Measurements from ENCODE around the gene BCAS3. TPM values are rescaled to one million over a fixed set of nuclear protein-coding genes. Genes with fewer than 3 reads are reported as not detected.
"Not testable (repeated sequence)": the region's sequence is repeated elsewhere in the genome, so short reads cannot be mapped to it uniquely, and the experiment has no call there.

BCAS3 gene
- total and polyA plus RNA-seq, 9 donors: 9.4 to 37.0 (median 21.6) TPM

DNA sequence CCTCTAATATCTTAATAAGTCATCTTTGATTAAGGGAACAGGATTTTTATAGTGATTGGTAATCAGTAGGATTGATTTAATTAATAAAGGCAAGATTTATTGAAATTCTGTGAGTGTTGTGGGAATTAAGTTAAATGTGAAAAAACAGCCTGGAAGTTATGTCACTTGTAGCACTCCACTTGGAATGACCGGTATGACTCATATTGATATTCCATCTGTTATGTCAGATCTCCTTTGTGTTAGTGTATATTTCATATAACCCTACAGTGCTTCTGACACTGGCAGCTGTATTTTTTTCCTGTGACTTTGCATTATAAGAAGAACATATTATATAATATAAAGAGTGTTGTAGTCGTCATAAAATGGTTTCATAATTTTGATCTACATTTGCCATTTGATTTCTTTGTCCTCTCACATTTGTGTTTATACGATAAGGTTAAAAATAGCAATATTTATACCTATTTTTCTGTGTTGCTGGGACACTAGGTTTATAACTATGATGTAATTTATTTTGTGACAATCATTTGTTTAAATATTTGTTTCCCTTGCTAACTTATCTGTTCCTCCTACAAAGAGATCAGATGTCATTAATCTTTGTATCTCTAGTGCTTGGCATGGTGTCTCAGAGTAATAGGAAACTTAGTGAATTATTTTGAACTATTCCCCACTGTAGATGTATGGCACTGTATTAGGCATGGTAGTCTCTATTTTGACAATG is 249.0 kb downstream of the BCAS3 start:
- H3K27ac ChIP-seq: no peak overlapping the region
- WGBS, 3 donors: 88 to 94% (median 93%) methylated on average over 3 of the region's 3 CpGs

DNA sequence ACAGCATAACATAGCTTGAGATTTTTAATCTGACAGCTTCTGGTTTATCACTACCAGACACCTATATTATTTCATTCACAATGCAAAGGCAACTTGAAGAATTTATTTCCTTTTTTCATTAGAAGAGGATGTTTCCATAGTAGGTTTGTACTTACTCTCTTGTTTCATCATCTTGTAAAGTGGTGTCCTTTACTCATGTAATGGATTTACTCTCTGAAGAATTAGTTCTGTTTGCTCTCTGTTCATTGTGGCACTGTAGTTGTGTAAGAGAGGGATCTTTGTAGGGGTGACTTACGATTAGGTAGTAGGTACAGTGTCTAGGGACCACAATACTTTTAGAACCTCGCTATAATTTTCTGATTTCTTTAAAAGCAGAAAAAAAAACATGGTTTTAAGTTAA is 256.1 kb downstream of the BCAS3 start:
- Histone ChIP-seq H3K4me1 (ENCODE audit: insufficient read depth) (no peaks in the 10 kb centered on the region), H3K4me3 (no peak overlapping the region), H3K27ac (no peak overlapping the region), H3K9me3 (no peaks in the 10 kb centered on the region), H3K36me3 (no peaks in the 10 kb centered on the region), H3K27me3 (no peaks in the 10 kb centered on the region)
- intact Hi-C loops (cut with DNase I): no loop called here
- TF ChIP-seq, protein P1, sequence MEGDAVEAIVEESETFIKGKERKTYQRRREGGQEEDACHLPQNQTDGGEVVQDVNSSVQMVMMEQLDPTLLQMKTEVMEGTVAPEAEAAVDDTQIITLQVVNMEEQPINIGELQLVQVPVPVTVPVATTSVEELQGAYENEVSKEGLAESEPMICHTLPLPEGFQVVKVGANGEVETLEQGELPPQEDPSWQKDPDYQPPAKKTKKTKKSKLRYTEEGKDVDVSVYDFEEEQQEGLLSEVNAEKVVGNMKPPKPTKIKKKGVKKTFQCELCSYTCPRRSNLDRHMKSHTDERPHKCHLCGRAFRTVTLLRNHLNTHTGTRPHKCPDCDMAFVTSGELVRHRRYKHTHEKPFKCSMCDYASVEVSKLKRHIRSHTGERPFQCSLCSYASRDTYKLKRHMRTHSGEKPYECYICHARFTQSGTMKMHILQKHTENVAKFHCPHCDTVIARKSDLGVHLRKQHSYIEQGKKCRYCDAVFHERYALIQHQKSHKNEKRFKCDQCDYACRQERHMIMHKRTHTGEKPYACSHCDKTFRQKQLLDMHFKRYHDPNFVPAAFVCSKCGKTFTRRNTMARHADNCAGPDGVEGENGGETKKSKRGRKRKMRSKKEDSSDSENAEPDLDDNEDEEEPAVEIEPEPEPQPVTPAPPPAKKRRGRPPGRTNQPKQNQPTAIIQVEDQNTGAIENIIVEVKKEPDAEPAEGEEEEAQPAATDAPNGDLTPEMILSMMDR (IDR thresholded peaks at IDR 0.05): no peak
- TF ChIP-seq POLR2A (IDR thresholded peaks at IDR 0.05) (no peak), EP300 (IDR thresholded peaks at IDR 0.05) (no peak)
- 96 to 97% (median 96%) methylated on average over 2 of the region's 2 CpGs for WGBS, 3 donors
- DNase-seq: no peak

More for the DNA sequence above, 249.0 kb downstream of the BCAS3 start:
- no peaks in the 10 kb centered on the region for H3K9me3 ChIP-seq
- intact Hi-C loops (cut with DNase I): no loop called here
- DNase-seq: no peak
- no peaks in the 10 kb centered on the region for H3K27me3 ChIP-seq
- TF ChIP-seq EP300 (IDR thresholded peaks at IDR 0.05) (no peak), POLR2A (IDR thresholded peaks at IDR 0.05) (no peak)
- TF ChIP-seq, protein P1 (IDR thresholded peaks at IDR 0.05): no peak
- H3K4me3 ChIP-seq: no peak overlapping the region
- no peaks in the 10 kb centered on the region for H3K4me1 ChIP-seq (ENCODE audit: insufficient read depth)
- H3K36me3 ChIP-seq: no peaks in the 10 kb centered on the region

DNA sequence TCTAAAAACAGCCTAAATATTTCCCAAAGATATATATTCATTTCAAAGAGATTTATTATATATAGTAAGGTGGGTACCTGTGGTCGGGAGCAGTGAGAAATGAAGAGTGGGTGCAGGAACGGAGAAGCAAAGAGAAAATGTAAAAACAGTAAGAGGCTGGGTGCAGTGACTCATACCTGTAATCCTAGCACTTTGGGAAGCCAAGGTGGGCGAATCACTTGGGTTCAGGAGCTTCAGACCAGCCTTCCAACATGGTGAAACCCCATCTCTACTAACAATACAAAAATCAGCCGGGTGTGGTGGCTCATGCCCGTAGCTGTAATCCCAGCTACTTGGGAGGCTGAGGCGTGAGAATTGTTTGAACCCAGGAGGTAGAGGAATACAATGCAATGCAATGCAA is 257.1 kb downstream of the BCAS3 start:
- Histone ChIP-seq H3K4me1 (ENCODE audit: insufficient read depth) (no peaks in the 10 kb centered on the region), H3K27me3 (no peaks in the 10 kb centered on the region), H3K4me3 (no peak overlapping the region), H3K27ac (no peak overlapping the region), H3K36me3 (no peaks in the 10 kb centered on the region), H3K9me3 (no peaks in the 10 kb centered on the region)
- intact Hi-C loops (cut with DNase I): no loop called here
- WGBS, 3 donors: 93 to 95% (median 94%) methylated on average over 6 of the region's 6 CpGs
- DNase-seq: no peak
- TF ChIP-seq, protein P1 (IDR thresholded peaks at IDR 0.05): no peak
- TF ChIP-seq EP300 (IDR thresholded peaks at IDR 0.05) (no peak), POLR2A (IDR thresholded peaks at IDR 0.05) (no peak)

DNA sequence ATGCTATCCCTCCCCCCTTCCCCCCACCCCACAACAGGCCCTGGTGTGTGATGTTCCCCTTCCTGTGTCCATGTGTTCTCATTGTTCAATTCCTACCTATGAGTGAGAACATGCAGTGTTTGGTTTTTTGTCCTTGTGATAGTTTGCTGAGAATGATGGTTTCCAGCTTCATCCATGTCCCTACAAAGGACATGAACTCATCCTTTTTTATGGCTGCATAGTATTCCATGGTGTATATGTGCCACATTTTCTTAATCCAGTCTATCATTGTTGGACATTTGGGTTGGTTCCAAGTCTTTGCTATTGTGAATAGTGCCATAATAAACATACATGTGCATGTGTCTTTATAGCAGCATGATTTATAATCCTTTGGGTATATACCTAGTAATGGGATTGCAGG is 258.3 kb downstream of the BCAS3 start:
- DNase-seq; intact Hi-C loops (cut with DNase I); H3K36me3 ChIP-seq; H3K4me1 ChIP-seq (ENCODE audit: insufficient read depth); H3K27me3 ChIP-seq; H3K9me3 ChIP-seq; H3K27ac ChIP-seq; H3K4me3 ChIP-seq: not testable (repeated sequence)

DNA sequence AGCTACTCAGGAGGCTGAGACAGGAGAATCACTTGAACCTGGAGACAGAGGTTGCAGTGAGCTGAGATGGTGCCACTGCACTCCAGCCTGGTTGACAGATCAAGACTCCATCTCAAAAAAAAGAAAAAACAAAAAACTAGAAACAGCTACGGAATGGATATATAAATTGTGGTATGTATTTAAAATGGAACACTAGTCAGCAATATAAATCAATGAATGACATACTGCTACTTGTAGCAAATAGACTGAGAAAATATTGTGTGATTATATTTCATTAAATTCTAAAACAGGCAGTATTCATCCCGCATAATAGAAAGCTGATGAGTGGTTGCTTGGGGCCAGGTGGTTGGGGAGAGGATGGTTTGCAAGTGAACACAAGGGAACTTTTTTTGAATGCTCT is 261.7 kb downstream of the BCAS3 start:
- no peak for DNase-seq
- Histone ChIP-seq H3K36me3 (no peaks in the 10 kb centered on the region), H3K27ac (no peak overlapping the region), H3K4me1 (ENCODE audit: insufficient read depth) (no peaks in the 10 kb centered on the region), H3K9me3 (no peaks in the 10 kb centered on the region), H3K4me3 (no peak overlapping the region), H3K27me3 (no peaks in the 10 kb centered on the region)
- intact Hi-C loops (cut with DNase I): no loop called here
- 92 to 97% (median 93%) methylated on average over 2 of the region's 2 CpGs for WGBS, 3 donors
- TF ChIP-seq EP300 (IDR thresholded peaks at IDR 0.05) (no peak), POLR2A (IDR thresholded peaks at IDR 0.05) (no peak)
- TF ChIP-seq, protein P1 (IDR thresholded peaks at IDR 0.05): no peak

Data from ovary (tissue), 9 donors.